Superior temporal gyrus (tissue), 1 donor: ENCODE results near the gene FAM184A.
"Not testable (repeated sequence)": the region's sequence is repeated elsewhere in the genome, so short reads cannot be mapped to it uniquely, and the experiment has no call there.

Experiments used
- DNase-seq: peaks from one replicate; pipeline ENCODE4 v3.0.0-alpha.2; 2016; ENCODE audit errors: extremely low spot score

FAM184A gene

DNA sequence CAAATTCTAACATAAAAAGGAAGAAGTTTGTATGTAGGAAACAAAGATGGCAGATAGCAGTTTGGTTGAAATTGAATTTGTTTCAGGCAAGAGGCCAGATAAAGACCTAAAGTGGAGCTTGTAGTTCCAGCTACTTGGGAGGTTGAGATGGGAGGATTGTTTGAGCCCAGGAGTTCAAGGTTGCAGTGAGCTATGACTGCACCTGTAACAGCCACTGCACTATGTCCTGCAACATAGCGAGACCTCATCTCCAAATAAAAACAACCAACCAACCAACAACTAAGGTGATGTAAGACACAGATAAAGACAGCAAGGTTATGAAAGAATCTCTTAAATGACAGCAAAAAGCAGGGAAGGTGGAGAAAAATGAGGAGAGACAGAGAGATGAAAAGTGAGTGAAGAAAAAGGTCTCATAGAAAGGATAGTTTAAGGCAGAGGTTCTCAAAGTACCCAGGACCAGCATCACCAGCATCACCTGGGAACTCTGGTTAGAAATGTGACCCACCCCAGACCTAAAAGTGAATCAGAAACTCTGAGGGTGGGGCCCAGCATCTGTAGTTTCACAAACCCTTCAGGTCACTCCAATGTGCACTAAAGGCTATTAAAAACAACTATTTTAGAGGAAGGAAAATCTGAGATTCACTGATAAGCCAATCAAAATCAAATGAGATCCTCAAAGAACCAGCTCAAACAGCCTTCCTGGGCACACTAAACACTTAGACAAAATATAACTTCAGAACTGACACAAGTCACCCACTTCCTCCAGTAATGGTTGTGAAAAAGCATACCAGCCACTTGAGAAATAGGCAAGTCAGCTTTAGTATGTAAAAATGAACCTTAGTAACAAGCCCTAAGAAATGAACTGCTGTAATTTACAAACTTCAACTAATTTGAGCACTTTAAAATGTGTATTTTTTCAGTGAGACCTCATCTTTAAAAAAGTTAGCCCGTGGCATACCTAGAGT, 57.6 kb downstream of the FAM184A start:
- no peak for DNase-seq

- not testable (repeated sequence) for DNase-seq
Measured at GRCh38 chr6:119015165-119015564, 63.3 kb downstream of the FAM184A start.

DNA sequence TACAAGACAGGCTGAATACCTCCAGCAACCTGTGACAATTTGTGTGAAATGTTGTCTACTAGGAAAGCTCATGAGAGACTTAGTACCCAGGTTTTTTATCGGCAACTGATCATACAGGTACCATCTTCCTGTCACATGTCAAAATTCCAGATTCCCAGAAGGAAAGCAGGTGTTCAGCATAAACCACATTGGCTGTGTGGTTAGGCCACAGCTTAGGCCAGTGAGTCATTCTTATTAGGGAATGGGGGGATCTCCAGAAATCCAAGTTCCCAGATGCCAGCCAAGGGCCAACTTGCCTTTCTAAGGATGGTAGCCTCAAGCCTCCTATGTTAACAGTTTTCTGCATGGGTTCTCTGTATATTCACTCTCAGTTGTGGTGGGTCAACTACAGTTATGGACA, 65.9 kb downstream of the FAM184A start:
- no peak for DNase-seq

DNA sequence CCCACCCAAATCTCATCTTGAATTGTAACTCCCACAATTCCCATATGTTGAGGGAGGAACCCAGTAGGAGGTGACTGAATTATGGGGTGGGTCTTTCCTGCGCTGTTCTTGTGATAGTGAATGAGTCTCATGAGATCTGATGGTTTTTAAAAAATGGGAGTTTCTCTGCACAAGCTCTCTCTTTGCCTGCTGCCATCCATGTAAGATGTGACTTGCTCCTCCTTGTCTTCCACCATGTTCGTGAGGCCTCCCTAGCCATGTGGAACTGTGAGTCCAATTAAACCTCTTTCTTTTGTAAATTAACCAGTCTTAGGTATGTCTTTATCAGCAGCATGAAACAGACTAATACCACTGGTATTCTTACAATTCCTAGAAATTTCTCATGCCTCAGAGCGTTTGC, 69.2 kb downstream of the FAM184A start:
- DNase-seq = not testable (repeated sequence)

DNA sequence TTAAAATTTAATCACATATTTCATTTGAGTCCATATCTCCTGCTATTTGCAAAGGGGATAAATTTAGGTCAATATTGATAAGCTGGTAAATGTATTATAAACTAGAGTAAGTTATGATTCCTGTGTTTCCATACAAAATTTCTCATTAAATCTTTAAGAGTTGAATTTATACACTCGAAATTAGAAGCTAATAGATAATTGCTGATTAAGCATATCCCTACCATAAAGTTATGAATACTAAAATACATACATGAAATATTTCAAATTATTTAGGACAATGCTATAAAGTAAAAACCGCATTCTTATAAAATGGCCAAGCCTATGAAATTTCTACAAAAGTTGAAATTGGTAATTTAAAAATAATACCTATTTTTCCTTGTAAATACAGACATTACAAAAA, 71.5 kb downstream of the FAM184A start:
- DNase-seq = no peak

DNA sequence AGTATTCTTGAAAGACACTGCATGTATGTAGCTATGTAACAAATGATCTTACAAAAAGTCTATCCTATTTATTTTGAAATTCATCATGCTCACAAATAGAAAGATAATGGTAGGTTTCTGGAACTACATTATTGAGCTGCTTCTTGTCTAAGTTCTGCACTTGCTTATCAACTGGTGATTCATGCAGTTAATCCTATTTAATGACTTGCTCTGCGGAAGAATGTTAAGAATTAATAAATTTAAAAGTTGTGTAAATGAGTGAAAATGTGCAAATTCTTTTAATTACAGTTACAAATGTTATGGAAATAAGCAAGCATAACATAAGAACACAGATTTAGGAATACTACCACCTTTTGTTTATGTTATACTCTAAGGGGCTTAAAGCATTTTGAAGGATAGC, 76.4 kb downstream of the FAM184A start:
- DNase-seq = no peak

DNA sequence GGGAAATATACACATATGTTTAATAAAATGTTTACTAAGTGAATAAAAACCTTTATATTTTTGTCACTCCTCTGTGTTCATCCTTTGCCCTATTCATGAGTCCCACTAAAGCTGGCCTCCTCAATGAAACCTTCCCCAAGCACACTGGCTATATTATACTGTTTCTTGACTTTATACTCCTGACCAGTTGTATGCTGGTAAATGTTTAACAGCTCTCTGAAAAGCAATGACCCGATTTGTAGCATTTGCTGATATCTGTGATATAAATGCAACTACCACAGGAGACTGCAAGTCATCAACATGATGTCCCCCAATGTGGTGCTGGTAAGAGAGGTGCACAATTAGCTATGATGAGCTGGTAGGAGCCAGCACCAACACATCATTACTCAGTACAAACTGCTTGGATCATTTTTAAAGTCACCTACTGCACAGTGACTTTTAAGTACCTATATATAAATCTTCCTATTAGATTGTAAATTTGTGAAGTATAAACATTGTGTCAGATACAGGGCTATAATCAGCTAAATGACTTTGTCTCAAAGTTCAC, 78.9 kb downstream of the FAM184A start:
- no peak for DNase-seq

DNA sequence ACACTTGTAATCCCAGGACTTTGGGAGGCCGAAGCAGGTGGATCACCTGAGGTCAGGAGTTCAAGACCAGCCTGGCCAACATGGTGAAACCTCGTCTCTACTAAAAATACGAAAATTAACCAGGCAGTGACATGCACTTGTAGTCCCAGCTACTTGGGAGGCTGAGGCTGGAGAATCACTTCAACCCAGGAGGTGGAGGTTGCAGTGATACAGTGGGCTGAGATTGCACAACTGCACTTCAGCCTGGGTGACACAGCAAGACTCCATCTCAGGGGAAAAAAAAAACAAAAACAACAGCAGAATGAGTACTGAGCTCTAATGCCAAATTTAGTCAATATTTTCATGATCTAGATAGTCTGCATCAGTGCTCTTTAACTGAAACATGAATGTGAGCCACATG, 81.0 kb downstream of the FAM184A start:
- DNase-seq = not testable (repeated sequence)

DNA sequence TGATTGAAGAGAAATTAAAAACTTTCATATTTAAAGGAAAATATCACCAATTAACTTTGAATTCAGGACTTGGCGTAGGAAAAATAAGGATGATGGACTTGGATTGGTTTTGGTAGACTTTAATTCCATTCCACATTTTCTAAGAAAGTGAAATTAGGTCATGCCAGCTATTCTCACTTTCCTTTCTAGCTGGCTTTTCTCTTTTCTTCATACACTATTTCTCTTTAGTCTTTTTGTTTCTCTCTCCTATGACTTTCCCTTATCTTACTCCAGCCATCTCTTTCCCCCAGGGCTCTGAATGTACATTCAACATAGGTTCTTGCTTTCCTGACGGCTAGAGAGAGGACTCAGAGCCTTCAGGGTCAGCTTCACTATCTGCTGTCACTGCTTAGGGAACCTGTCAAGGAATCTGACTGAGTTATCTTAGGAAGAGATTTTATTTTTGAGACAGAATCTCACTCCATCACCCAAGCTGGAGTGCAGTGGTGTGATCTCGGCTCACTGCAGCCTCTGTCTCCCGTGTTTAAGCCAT, 82.1 kb downstream of the FAM184A start:
- no peak for DNase-seq

DNA sequence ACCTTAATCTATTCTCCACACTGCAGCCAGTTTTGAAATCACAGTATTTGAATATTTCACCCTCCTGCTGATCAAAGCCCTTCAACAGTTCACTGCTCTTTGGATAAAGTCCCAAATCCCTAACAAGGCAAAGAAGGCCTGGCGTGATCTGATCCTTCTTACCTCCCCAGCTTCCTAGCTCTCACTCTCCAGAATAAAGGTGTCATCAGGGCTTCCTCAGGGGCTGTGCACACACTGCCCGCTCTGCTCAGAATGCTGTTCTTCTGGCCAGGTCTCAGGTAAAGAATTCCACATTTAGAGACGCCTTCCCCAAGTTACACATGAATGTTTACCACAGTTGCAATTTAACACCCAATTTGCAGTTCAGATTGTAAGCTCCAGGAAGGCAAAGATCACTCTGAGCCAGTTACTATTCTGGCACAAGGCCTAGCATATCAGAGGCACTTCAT, 84.6 kb downstream of the FAM184A start:
- no peak for DNase-seq

DNA sequence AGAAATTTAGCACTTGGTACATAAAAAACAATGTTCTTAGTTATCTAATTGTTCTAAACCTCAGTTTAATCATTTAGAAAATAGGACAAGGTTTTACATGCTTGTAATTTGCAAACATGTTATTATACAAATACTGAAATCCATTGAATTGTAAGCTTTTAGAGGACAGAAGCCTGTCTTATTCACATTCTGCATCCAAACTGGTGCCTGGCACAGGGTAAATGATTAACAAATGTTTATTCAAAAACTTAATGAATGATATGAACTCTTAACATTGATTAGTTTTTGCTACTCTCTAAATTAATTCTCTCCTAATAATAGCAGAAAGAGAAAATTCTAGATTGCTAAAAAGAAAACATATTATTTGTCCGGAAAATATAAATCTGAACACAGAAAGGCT, 85.1 kb downstream of the FAM184A start:
- no peak for DNase-seq

GRCh38 chr6:118992186-118992795, 86.2 kb downstream of the FAM184A start:
- no peak for DNase-seq

- no peak for DNase-seq
Measured at GRCh38 chr6:118986312-118986711, 92.2 kb downstream of the FAM184A start.

- DNase-seq = no peak
Measured at GRCh38 chr6:118985123-118985830, 93.2 kb downstream of the FAM184A start.

GRCh38 chr6:118984342-118984741, 94.1 kb downstream of the FAM184A start:
- DNase-seq = no peak

GRCh38 chr6:118982575-118982911, 95.9 kb downstream of the FAM184A start:
- no peak for DNase-seq

DNA sequence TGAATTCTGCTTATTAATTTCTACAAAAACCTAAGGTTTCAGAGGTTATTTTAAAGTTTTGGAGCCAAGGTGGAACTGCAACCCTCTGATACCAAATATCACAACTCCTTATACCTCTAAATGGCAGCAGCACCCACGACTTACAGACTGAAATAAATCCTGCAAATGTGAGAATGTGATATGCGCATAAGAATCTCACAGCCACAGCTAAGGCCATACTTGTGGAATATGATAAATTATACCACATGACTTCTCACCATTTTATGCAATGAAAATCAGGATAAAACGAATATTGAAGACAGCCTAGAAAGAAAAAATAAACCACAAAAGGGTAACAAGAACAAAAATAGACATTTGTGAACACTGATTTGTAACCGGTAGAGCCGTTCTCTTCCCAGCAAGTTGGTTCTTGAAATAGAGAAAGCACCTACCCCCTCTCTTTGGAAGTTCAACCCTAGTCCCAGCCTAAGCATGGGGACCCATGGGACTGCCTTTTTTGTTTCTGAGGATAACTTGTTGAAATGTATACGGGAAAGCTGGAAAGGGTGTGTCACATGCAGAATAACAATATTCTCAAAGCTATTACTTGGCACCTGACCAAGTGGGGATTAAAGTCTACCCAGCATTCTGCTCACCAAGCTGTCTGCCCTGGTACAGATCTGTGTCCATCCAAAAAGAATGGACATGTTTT, 96.4 kb downstream of the FAM184A start:
- no peak for DNase-seq

DNA sequence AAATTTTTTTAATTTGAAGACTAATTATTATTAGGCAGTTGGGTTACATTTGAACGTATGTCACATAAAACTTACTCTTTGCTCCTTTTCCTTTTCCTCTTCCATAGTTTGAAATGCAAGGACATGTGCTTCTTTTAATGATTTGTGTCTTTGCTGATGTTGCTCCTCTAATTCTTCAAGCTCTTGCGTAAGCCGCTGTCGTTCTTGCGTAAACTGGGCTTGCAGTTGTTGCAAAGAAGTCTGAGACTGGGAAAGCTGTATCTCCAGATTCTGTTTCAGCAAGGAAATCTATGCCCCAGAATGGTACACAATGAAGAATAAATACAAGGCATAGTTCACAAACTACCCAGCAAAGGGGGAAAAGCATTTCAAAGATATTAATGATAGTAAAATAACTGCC, 98.4 kb downstream of the FAM184A start:
- no peak for DNase-seq

- DNase-seq = no peak
Measured at GRCh38 chr6:118974790-118975189, 103.7 kb downstream of the FAM184A start.

DNA sequence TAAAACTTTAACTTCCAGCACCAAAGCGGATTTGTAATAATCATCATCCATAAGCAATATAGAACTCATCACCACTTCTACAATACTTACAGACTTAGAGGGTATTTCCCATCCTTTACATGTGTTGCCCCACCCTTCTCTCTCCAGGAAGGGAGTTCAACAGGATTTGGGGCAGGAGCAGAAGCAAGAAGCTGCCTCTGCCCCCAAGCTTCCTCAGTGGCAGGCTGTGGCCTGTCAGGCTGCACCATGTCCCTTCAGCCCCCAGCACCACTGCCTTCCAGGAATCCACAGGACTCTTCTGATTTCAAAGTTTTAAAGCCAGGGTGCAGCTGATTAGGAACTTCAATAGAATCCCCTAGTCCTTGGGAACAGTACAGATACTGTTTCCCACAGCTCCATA, 106.8 kb downstream of the FAM184A start:
- no peak for DNase-seq

DNA sequence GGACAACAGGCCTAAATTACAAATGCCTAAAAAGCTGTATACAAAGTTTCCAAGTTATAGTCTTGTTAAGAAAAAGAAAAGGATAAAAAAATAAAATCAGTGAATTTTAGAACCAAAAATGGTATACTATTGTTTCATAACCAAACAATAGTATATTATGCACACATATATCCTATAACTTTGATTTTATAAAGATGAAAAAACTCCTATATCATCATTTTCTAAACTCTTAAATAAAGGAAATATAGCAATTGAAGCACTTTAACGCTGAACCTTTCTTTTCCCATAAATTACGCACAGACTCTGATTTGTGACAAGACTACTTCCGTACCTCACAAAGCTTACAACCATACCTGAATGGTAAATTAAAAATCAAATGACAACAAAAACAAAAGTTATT, 107.6 kb downstream of the FAM184A start:
- no peak for DNase-seq
